ENCODE data around the gene CCNJ.

Gene CCNJ

DNA sequence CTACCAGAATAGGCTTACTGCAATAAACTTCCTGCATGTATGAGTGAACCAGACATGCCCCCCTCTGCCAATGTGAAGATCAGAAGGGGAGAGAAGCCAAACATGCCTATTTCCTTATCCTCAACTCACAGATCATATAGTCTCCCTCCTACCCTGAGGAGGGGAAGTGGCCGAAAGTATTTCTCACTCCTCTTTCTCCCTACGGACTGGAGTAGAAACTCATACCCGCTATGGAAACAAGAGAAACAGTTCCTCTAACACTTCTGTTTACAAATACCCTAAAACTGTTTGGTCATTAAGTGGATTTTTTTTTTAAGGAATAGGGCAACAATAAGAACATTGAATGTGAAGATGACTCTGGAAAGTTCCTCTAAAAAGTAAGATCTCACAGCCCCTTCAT is 31.4 kb downstream of the CCNJ start:
- POLR2A ChIA-PET: no interaction called here
- H3K4me3 ChIP-seq (ENCODE audit: low read depth, low read length): no peak overlapping the region
- DNase-seq (ENCODE audit: low read depth, low spot score): no peak
- TF ChIP-seq, protein P1, sequence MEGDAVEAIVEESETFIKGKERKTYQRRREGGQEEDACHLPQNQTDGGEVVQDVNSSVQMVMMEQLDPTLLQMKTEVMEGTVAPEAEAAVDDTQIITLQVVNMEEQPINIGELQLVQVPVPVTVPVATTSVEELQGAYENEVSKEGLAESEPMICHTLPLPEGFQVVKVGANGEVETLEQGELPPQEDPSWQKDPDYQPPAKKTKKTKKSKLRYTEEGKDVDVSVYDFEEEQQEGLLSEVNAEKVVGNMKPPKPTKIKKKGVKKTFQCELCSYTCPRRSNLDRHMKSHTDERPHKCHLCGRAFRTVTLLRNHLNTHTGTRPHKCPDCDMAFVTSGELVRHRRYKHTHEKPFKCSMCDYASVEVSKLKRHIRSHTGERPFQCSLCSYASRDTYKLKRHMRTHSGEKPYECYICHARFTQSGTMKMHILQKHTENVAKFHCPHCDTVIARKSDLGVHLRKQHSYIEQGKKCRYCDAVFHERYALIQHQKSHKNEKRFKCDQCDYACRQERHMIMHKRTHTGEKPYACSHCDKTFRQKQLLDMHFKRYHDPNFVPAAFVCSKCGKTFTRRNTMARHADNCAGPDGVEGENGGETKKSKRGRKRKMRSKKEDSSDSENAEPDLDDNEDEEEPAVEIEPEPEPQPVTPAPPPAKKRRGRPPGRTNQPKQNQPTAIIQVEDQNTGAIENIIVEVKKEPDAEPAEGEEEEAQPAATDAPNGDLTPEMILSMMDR (IDR thresholded peaks at IDR 0.05; ENCODE audit: insufficient read depth, low read length, missing control alignments): no peak
- CTCF ChIA-PET: no interaction called here

DNA sequence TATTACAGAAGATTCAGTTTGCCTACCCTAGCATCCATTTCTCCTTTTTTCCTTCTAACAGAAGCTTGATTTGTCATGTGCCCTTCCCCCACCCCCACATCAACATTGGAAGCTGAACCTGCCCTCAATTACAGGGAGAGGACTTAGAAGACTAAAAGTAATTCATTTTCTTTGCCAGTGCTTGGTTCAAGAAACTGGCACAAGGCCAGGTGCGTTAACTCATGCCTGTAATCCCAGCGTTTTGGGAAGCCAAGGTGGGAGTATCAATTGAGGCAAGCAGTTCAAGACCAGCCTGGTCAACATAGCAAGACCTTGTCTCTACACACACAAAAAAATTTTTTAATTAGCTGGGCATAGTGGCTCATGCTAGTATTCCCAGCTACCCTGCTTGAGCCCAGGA is 32.6 kb downstream of the CCNJ start:
- TF ChIP-seq, protein P1 (IDR thresholded peaks at IDR 0.05; ENCODE audit: insufficient read depth, low read length, missing control alignments): no peak
- no peak for DNase-seq (ENCODE audit: low read depth, low spot score)
- no peak overlapping the region for H3K4me3 ChIP-seq (ENCODE audit: low read depth, low read length)
- ChIA-PET CTCF (no interaction called here), POLR2A (no interaction called here)

DNA sequence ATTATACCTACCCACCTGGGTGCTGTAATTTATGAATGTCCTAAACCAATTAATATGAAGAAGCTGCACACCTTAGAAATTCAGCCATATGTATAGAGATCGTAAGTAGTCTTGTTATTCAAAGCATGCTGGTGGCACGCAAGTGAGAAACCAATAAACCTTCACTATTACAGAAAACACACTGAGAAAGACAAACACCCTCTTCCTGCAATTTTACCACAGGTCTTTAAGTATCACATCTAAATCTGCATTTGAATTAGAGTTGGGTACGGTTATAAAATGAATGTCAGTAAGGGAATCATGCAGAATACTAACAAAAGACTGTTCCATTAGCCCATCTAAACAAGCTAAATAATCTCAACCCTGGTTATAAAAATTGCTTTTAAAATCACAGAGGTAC is 33.8 kb downstream of the CCNJ start:
- TF ChIP-seq, protein P1 (IDR thresholded peaks at IDR 0.05; ENCODE audit: insufficient read depth, low read length, missing control alignments): no peak
- no peak overlapping the region for H3K4me3 ChIP-seq (ENCODE audit: low read depth, low read length)
- ChIA-PET CTCF (no interaction called here), POLR2A (no interaction called here)
- DNase-seq (ENCODE audit: low read depth, low spot score): no peak

DNA sequence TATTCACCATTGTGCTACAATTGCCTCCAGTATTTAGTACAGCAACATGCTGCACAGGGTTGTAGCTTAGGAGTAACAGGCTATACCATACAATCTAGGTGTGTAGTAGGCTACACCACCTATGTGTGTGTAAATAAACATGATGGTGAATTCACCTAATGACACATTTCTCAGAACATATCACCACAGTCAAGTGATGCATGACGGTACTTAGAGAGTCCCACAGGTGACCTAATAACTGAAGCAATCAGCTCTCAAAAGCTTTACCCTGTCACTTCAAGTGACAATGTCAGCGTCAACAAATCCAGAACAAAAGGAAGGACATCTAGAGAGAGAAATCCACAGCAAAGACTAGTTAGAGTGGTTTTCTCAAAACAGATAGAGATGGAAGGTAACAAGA is 38.8 kb downstream of the CCNJ start:
- no peak overlapping the region for H3K4me3 ChIP-seq (ENCODE audit: low read depth, low read length)
- TF ChIP-seq, protein P1 (IDR thresholded peaks at IDR 0.05; ENCODE audit: insufficient read depth, low read length, missing control alignments): no peak
- ChIA-PET CTCF (no interaction called here), POLR2A (no interaction called here)
- no peak for DNase-seq (ENCODE audit: low read depth, low spot score)

DNA sequence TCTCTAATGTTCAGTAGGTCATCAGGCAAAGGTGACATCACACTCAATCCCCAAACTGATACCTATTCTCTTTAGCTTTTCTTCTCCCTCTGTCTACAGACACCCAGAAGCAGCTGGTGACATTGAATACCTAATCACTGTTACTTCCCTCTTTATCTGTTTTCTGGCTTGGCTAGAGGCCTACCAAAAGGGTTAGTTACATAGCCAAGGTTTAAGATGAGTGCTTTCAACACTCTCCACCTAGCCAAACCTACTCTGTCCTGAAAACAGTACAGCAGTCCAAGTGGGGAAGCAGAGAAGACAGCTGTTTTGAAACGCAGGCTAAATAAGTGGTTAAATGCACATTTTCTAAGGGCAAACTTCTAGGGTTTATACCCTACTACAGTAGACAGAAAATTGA is 39.4 kb downstream of the CCNJ start:
- TF ChIP-seq, protein P1 (IDR thresholded peaks at IDR 0.05; ENCODE audit: insufficient read depth, low read length, missing control alignments): no peak
- ChIA-PET CTCF (no interaction called here), POLR2A (no interaction called here)
- H3K4me3 ChIP-seq (ENCODE audit: low read depth, low read length): no peak overlapping the region
- DNase-seq (ENCODE audit: low read depth, low spot score): no peak

DNA sequence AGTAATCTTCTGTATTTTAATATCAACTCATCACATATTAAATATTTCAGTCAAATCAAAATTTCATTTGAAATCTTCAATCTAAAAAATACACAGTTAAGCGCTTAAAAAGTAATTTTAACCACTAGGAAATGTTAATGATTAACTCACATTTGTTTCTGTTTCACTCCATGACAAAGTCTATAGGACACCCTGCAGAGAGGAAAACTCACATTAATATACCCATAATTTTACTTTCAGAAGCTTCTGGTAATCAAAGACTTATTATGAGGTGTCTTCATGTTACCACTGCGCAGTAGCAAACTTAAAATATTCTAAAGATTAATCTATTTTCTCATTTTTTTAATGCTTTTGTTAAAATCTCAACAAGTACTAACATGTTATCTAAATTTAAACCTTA is 45.7 kb downstream of the CCNJ start:
- no peak for DNase-seq (ENCODE audit: low read depth, low spot score)
- ChIA-PET POLR2A (interaction anchor here (0.7 to 2.1 kb wide), 2 partner anchors 36 to 41 kb away, joined by 3 to 44 read pairs; partner anchors contain the start of gene ZNF518A), CTCF (interaction anchor here (0.7 to 0.9 kb wide), 3 partner anchors 41 to 531 kb away, joined by 3 read pairs; partner anchors contain the start of gene ZNF518A)
- TF ChIP-seq, protein P1 (IDR thresholded peaks at IDR 0.05; ENCODE audit: insufficient read depth, low read length, missing control alignments): no peak
- H3K4me3 ChIP-seq (ENCODE audit: low read depth, low read length): no peak overlapping the region; the same call in 1 of the 2 replicates

Data from AG04449 (cell line).